Measurements from ENCODE around the gene TUBB8B.
A peak's percentile ranks its signal among the peaks of the same experiment; 100 is the strongest.
"Not testable (repeated sequence)": the region's sequence is repeated elsewhere in the genome, so short reads cannot be mapped to it uniquely, and the experiment has no call there.

The TUBB8B gene

GRCh38 chr18:49176-49665 lies at the start of gene TUBB8B:
TSS of gene TUBB8B (minus strand) at chr18:49615. CDS start at chr18:49557, 58 bp downstream.
- H3K4me3 ChIP-seq (ENCODE audit: low read depth, low read length): not testable (repeated sequence)

- not testable (repeated sequence) for H3K4me3 ChIP-seq (ENCODE audit: low read depth, low read length)
These were observed 48.0 kb upstream of the TUBB8B start for GRCh38 chr18:97252-97914.

GRCh38 chr18:96767-97131 lies 47.3 kb upstream of the TUBB8B start:
- H3K4me3 ChIP-seq (ENCODE audit: low read depth, low read length): not testable (repeated sequence)

GRCh38 chr18:96101-96766 lies 46.8 kb upstream of the TUBB8B start:
- H3K4me3 ChIP-seq (ENCODE audit: low read depth, low read length): not testable (repeated sequence)

- H3K4me3 ChIP-seq (ENCODE audit: low read depth, low read length): not testable (repeated sequence)
These were observed 46.2 kb upstream of the TUBB8B start for GRCh38 chr18:95580-95979.

GRCh38 chr18:93897-94408 lies 44.5 kb upstream of the TUBB8B start:
- not testable (repeated sequence) for H3K4me3 ChIP-seq (ENCODE audit: low read depth, low read length)

- H3K4me3 ChIP-seq (ENCODE audit: low read depth, low read length): not testable (repeated sequence)
These were observed 42.1 kb upstream of the TUBB8B start for GRCh38 chr18:91561-91960.

- H3K4me3 ChIP-seq (ENCODE audit: low read depth, low read length): not testable (repeated sequence)
These were observed 41.2 kb upstream of the TUBB8B start for GRCh38 chr18:90396-91193.

- H3K4me3 ChIP-seq (ENCODE audit: low read depth, low read length): not testable (repeated sequence)
These were observed 39.7 kb upstream of the TUBB8B start for GRCh38 chr18:89124-89523.

GRCh38 chr18:84801-85200 lies 35.4 kb upstream of the TUBB8B start:
- not testable (repeated sequence) for H3K4me3 ChIP-seq (ENCODE audit: low read depth, low read length)

GRCh38 chr18:82626-83209 lies 33.3 kb upstream of the TUBB8B start:
- not testable (repeated sequence) for H3K4me3 ChIP-seq (ENCODE audit: low read depth, low read length)

- not testable (repeated sequence) for H3K4me3 ChIP-seq (ENCODE audit: low read depth, low read length)
These were observed 31.5 kb upstream of the TUBB8B start for GRCh38 chr18:80881-81280.

- not testable (repeated sequence) for H3K4me3 ChIP-seq (ENCODE audit: low read depth, low read length)
These were observed 30.8 kb upstream of the TUBB8B start for GRCh38 chr18:80202-80601.

- H3K4me3 ChIP-seq (ENCODE audit: low read depth, low read length): not testable (repeated sequence)
These were observed 26.2 kb upstream of the TUBB8B start for GRCh38 chr18:75525-76160.

- peak overlapping the region; percentile 39 for H3K4me3 ChIP-seq (ENCODE audit: low read depth, low read length)
These were observed 23.9 kb upstream of the TUBB8B start for GRCh38 chr18:73181-73777.

GRCh38 chr18:67701-68100 lies 18.3 kb upstream of the TUBB8B start:
- H3K4me3 ChIP-seq (ENCODE audit: low read depth, low read length): not testable (repeated sequence)

GRCh38 chr18:64279-64678 lies 14.9 kb upstream of the TUBB8B start:
- not testable (repeated sequence) for H3K4me3 ChIP-seq (ENCODE audit: low read depth, low read length)

GRCh38 chr18:63656-64055 lies 14.2 kb upstream of the TUBB8B start:
- H3K4me3 ChIP-seq (ENCODE audit: low read depth, low read length): not testable (repeated sequence)

- not testable (repeated sequence) for H3K4me3 ChIP-seq (ENCODE audit: low read depth, low read length)
These were observed 5.0 kb upstream of the TUBB8B start for GRCh38 chr18:54388-54787.

- H3K4me3 ChIP-seq (ENCODE audit: low read depth, low read length): not testable (repeated sequence)
These were observed 719 bp downstream of the TUBB8B start for GRCh38 chr18:48696-49095.
